K562 (cell line): ENCODE results near the gene YAE1. TPM values are rescaled to one million over a fixed set of nuclear protein-coding genes. Genes with fewer than 3 reads are reported as not detected.
A peak's percentile ranks its signal among the peaks of the same experiment; 100 is the strongest.

ENCODE experiments used
- ATF3 ChIP-seq, 2 experiments: fragments of 450-650 bp in 1 of 2; sonication (generic) in 1 of 2; formaldehyde crosslinking in 1 of 2; IDR thresholded peaks in 1 of 2; conservative IDR thresholded peaks in 1 of 2; 2 replicates each; pipeline versions ENCODE4 v1.6.1 to v1.8.1; 2016 to 2023; ENCODE audit warnings: mild to moderate bottlenecking in 2 of 2, moderate library complexity in 2 of 2, inconsistent platforms in 1 of 2, missing genetic modification reagents in 1 of 2
- BHLHE40 ChIP-seq: IDR thresholded peaks from 2 replicates; pipeline ENCODE4 v1.6.1; 2011; ENCODE audit warnings: low read length, improper control_type of control experiment
- C11orf30 ChIP-seq: fragments of 450-650 bp; IDR thresholded peaks from 2 replicates; pipeline ENCODE4 v1.6.1; 2016; ENCODE audit warnings: low read depth, mild to moderate bottlenecking
- E2F1 ChIP-seq: sonication (generic); formaldehyde crosslinking; IDR thresholded peaks from 2 replicates; pipeline ENCODE4 v1.8.1; 2023; ENCODE audit warnings: mild to moderate bottlenecking, missing genetic modification reagents, moderate library complexity
- FOS ChIP-seq: IDR thresholded peaks from 3 replicates; pipeline ENCODE4 v1.6.1; 2011; ENCODE audit not compliant: insufficient read length; ENCODE audit errors: extremely low read depth
- FOXM1 ChIP-seq, 2 experiments: fragments of 450-650 bp in 1 of 2; sonication (generic) in 1 of 2; formaldehyde crosslinking in 1 of 2; IDR thresholded peaks; 2 replicates each; pipeline versions ENCODE4 v1.6.1 to v1.9.0; 2017 to 2022; ENCODE audit warnings: low read depth in 2 of 2, mild to moderate bottlenecking in 2 of 2, missing genetic modification reagents in 1 of 2, moderate library complexity in 1 of 2
- GATAD2A ChIP-seq: fragments of 450-650 bp; IDR thresholded peaks from 2 replicates; pipeline ENCODE4 v1.6.1; 2017
- HMGN3 ChIP-seq: IDR thresholded peaks from 2 replicates; pipeline ENCODE4 v1.6.1; 2011; ENCODE audit warnings: borderline replicate concordance, low read depth, mild to moderate bottlenecking, mixed read lengths, low read length; ENCODE audit not compliant: insufficient read length; ENCODE audit errors: extremely low read depth
- KLF6 ChIP-seq: fragments of 250-450 bp; sonication (Bioruptor Pico); IDR thresholded peaks from 2 replicates; pipeline ENCODE4 v1.4.0; 2020; ENCODE audit warnings: mild to moderate bottlenecking, moderate library complexity, borderline replicate concordance
- MTA2 ChIP-seq: fragments of 450-650 bp; IDR thresholded peaks from 2 replicates; pipeline ENCODE4 v1.6.1; 2016; ENCODE audit warnings: low read depth
- MYC ChIP-seq, 2 experiments: fragments of 250-450 bp in 1 of 2; sonication (Bioruptor Pico) in 1 of 2; IDR thresholded peaks; 2 replicates each; pipeline versions ENCODE4 v1.5.1 to v1.6.1; 2012 to 2021; ENCODE audit warnings: low read depth in 2 of 2, borderline replicate concordance in 1 of 2, improper control_type of control experiment in 1 of 2, low read length in 1 of 2, mild to moderate bottlenecking in 1 of 2, moderate library complexity in 1 of 2
- NCOA1 ChIP-seq: fragments of 450-650 bp; IDR thresholded peaks from 2 replicates; pipeline ENCODE4 v1.6.1; 2016; ENCODE audit warnings: low read depth
- NCOR1 ChIP-seq: fragments of 450-650 bp; IDR thresholded peaks from 2 replicates; pipeline ENCODE4 v1.6.1; 2016; ENCODE audit warnings: mild to moderate bottlenecking, moderate library complexity
- NFATC3 ChIP-seq: fragments of 450-650 bp; IDR thresholded peaks from 2 replicates; pipeline ENCODE4 v1.6.1; 2017; ENCODE audit warnings: mild to moderate bottlenecking
- RAD21 ChIP-seq, 2 experiments: fragments of 250-450 bp in 1 of 2; fragments of 450-650 bp in 1 of 2; sonication (Bioruptor Pico) in 1 of 2; formaldehyde crosslinking in 1 of 2; IDR thresholded peaks in 1 of 2; conservative IDR thresholded peaks in 1 of 2; 2 replicates each; pipeline versions ENCODE4 v1.4.0 to v1.8.0; 2020 to 2022; ENCODE audit warnings: mild to moderate bottlenecking in 2 of 2, moderate library complexity in 1 of 2
- SMAD4 ChIP-seq: fragments of 250-450 bp; sonication (Bioruptor Pico); conservative IDR thresholded peaks from 2 replicates; pipeline ENCODE4 v1.8.0; 2021; ENCODE audit warnings: inconsistent platforms, mild to moderate bottlenecking, moderate library complexity
- SOX6 ChIP-seq: fragments of 450-650 bp; IDR thresholded peaks from 2 replicates; pipeline ENCODE4 v1.6.1; 2014; ENCODE audit warnings: mild to moderate bottlenecking
- TBP ChIP-seq: optimal IDR thresholded peaks from 2 replicates; pipeline ENCODE3; 2011; ENCODE audit warnings: low read depth, low read length, improper control_type of control experiment
- TEAD1 ChIP-seq, 2 experiments: fragments of 450-650 bp in 1 of 2; sonication (generic) in 1 of 2; formaldehyde crosslinking; IDR thresholded peaks; 2 replicates each; pipeline versions ENCODE4 v1.4.0 to v1.8.0; 2020 to 2022; ENCODE audit warnings: mild to moderate bottlenecking in 2 of 2, missing genetic modification reagents in 1 of 2
- ZBTB11 ChIP-seq, 3 experiments: fragments of 200-800 bp in 1 of 3; fragments of 250-450 bp in 1 of 3; fragments of 450-650 bp in 1 of 3; sonication (Bioruptor Pico) in 1 of 3; sonication (Bioruptor generic) in 1 of 3; formaldehyde crosslinking in 1 of 3; IDR thresholded peaks; 2 replicates each; pipeline versions ENCODE4 v1.6.1 to v1.8.0; 2016 to 2022; ENCODE audit warnings: mild to moderate bottlenecking in 2 of 3, missing genetic modification characterization in 2 of 3, missing compliant biosample characterization in 1 of 3, moderate library complexity in 1 of 3
- polyA plus RNA-seq, 8 experiments: library from polyadenylated mRNA; depleted of rRNA in 4 of 8; stranded (reverse) in 5 of 8; unstranded in 3 of 8; fragments of >200 nt; fragmentation: Nextera tagmentation in 2 of 8; fragmentation: Illumina TruSeq in 1 of 8; extraction: Ambion mirVana in 2 of 8; extraction: Trizol in 1 of 8; gene quantifications; 2 replicates each; pipeline versions ENCODE4 v1.2.1 to v1.2.3, GENCODE V29; 2011 to 2014; ENCODE audit warnings: inconsistent platforms in 1 of 8, missing spikeins in 1 of 8
- total RNA-seq, 7 experiments: library from RNA; depleted of rRNA in 6 of 7; stranded (reverse); fragments of >200 nt in 6 of 7; fragmentation: Illumina TruSeq in 2 of 7; extraction: Trizol in 2 of 7; gene quantifications; 2 replicates each; pipeline versions ENCODE4 v1.2.1 to v1.2.3, GENCODE V29; 2011 to 2021; ENCODE audit warnings: low replicate concordance in 1 of 7

YAE1 gene
- total and polyA plus RNA-seq, 9 of the 15 experiments (the other 6 are each of a cell fraction or from before 2014, with no cell fraction given), result 15.2 to 63.4 (median 30.1) TPM

DNA sequence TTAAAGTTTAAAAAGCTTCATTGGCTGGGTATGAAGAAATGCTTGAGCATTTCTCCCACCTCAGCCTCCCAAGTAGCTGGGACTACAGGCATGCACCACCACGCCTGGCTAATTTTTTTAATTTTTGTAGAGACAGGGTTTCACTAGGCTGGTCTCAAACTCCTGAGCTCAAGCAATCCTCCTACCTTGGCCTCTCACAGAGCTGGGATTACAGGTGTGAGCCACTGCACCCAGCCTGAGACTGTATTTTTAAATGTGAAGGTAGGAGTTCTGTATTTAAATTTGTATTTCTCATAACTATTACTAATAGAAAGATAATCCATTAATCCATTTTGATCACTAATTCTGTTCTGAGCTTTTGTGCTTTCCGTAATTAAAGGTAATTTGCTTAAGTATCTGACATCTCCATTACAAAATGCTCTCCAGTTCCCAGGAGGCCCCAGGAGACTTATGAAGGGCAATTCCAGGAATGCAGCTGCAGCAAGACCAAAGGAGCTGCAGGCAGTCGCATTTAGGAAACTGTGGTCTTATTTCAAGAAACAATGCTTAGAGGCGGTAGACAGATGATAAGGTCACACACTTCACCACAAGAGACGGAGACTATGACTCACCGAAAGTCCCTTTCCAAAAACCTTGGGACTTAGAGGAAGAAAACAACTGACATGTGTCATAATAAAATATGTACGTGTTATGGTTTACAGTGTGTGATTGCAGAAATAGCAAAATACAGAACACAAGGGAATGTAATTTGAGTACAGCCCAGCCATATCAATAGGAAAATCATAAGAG, 23.3 kb downstream of the YAE1 start (continued):
- TF ChIP-seq FOS, result peak; percentile 78
- TF ChIP-seq TBP, result peak; percentile 28
- TF ChIP-seq E2F1, result no peak
- 0 out of 2 replicates have a peak, but pooled peaks have one; percentile 45 for TF ChIP-seq GATAD2A
- peak; percentile 98 for TF ChIP-seq ATF3 (IDR thresholded peaks at IDR 0.05)
- TF ChIP-seq ATF3 (CRISPR knock-in tag; conservative IDR thresholded peaks at IDR 0.05), result peak; percentile 87; the same call in 1 of the 2 replicates
- TF ChIP-seq FOXM1 (IDR thresholded peaks at IDR 0.05; ENCODE audit: low read depth), result 0 out of 2 replicates have a peak, but pooled peaks have one; percentile 30
- TF ChIP-seq FOXM1 (CRISPR knock-in tag; IDR thresholded peaks at IDR 0.05; ENCODE audit: low read depth), result no peak
- peak; percentile 36 for TF ChIP-seq HMGN3
- peak in 1 of 3 experiments; percentile 21; a peak in 1 of 6 replicates for TF ChIP-seq ZBTB11 (CRISPR knock-in tag; IDR thresholded peaks at IDR 0.05)
- TF ChIP-seq SMAD4 (CRISPR knock-in tag), result peak; percentile 96
- TF ChIP-seq MYC (IDR thresholded peaks at IDR 0.05; ENCODE audit: low read depth, low read length), result peak; percentile 46
- no peak for TF ChIP-seq MYC (CRISPR knock-in tag; IDR thresholded peaks at IDR 0.05; ENCODE audit: borderline replicate concordance, low read depth)
- peak; percentile 97 for TF ChIP-seq NFATC3
- 0 out of 2 replicates have a peak, but pooled peaks have one; percentile 11 for TF ChIP-seq C11orf30
- peak in 1 of 2 experiments; percentile 78; a peak in 2 of 4 replicates for TF ChIP-seq TEAD1 (CRISPR knock-in tag; IDR thresholded peaks at IDR 0.05)
- TF ChIP-seq MTA2, result peak; percentile 64
- TF ChIP-seq KLF6 (CRISPR knock-in tag), result no peak
- TF ChIP-seq RAD21 (CRISPR knock-in tag; conservative IDR thresholded peaks at IDR 0.05 in 1 of 2, IDR thresholded peaks at IDR 0.05 in 1 of 2), result peak; percentile 19 to 37; a peak in 2 of 4 replicates
- TF ChIP-seq NCOA1, result peak; percentile 75; the same call in 1 of the 2 replicates
- peak; percentile 87 for TF ChIP-seq NCOR1
- TF ChIP-seq BHLHE40, result peak; percentile 51; the same call in 1 of the 2 replicates
- TF ChIP-seq SOX6, result peak; percentile 99
